Raji (cell line): Measurements from ENCODE around the gene PFKP.

Experiments
- POLR2A ChIP-seq: IDR thresholded peaks from 2 replicates; pipeline ENCODE4 v1.6.1; 2011; ENCODE audit warnings: low read depth, low read length, control low read depth; ENCODE audit not compliant: insufficient read depth

Gene PFKP

DNA sequence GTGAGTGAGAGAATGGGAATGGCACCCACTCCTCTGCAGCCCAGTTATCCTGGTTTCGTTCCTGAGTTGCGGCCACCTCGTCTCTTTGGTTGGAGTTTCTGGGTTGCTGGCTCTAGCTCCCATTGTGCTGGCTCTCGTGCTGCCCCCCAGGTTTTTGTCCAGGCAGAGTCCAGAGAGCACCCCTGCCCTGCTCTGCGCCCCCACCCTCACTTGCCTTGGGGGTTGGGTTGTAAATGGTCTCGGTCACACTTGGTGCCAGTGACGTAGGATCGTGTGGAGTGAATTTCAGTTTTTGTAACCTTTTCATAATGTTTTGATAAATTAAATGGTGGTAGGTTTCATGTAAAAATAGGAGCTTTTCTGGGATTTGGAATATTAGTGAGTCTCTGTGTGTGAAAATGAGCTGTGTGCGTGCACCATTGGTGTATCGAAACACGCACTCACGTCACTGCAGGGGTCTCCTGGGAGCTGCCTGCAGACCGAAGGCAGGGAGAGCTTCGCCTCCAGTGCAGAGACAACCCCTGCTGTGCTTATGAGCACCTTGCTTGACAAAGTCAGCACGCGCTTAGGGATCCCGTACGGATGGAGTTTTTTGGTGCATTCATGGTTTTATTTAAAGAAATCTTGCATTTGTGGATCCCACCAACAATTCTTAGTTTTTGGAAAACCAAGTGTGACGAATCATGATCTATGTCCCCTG, 32.9 kb downstream of the PFKP start:
- no peak for TF ChIP-seq POLR2A

DNA sequence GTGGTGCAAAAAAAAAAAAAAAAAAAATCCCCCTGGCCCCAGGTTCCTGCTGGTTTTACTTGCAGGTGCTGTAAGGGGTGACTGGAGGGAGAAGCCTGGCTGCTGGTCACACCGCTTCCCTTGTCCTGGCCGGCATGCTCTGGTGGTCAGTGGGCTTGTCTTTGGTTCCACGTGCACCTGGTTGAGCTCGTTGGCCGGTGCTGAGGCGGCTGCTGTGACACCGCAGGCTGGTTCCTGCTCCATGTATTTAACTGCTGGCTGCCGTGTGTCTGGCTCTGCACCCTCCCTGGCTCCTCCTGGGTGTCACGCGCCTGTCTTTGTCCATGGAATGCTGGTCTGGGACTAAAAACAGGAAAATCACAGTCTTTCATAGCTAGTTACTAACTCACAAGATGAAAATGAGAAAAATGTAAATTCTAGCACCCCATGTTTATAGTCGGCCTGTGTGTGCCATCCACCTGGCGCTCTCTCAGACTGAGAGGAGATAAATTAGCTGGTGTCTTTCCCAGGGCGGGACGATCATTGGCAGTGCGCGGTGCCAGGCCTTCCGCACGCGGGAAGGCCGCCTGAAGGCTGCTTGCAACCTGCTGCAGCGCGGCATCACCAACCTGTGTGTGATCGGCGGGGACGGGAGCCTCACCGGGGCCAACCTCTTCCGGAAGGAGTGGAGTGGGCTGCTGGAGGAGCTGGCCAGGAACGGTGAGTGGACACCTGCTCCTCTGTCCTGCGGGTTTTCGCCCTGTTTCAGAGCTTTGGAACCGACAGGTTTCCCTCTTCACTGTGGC, 33.7 kb downstream of the PFKP start:
- no peak for TF ChIP-seq POLR2A

DNA sequence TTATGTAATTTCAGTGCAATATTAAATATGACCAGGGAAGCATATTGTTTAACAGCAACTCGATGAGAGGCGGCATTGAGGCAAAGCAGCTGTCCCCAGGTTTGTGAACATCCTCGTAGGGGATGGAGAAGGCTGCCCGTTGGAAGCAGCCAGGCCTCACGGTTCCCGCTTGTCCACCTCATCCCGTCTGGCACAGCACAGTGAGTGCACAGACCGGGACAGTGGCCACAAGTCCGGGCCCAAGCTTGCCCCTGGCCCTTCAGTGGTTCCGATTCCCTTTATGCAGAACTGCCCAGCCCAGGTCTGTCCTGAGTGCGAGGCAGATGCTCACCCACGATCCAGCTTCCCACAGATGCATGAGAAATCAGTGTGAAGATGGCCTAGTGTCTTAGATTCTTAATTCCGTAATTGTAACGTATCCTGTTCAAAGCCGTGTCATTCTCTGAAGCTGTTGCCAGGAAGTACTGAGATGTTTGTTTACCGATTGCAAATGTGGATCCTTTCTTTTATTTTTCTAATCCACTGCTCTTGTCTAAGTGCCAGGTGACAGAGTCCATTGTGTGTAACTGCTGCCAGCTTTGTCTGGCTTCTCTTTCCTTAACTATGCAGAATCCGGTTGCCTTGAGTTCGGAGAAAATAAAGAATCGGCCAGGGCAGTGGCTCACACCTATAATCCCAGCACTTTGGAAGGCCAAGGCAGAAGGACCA, 35.5 kb downstream of the PFKP start:
- no peak for TF ChIP-seq POLR2A

DNA sequence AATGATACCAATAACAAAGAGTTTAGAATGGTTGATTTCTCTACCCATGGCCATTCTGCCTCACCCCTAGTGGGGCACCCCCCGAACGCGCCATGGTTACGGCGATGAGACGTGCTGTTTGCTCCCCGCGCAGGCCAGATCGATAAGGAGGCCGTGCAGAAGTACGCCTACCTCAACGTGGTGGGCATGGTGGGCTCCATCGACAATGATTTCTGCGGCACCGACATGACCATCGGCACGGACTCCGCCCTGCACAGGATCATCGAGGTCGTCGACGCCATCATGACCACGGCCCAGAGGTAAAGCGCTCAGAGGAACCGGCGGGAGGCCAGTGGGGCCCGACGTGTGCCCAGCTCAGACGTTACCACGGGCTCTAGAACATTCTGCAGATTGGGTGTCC, 36.3 kb downstream of the PFKP start:
- no peak for TF ChIP-seq POLR2A

DNA sequence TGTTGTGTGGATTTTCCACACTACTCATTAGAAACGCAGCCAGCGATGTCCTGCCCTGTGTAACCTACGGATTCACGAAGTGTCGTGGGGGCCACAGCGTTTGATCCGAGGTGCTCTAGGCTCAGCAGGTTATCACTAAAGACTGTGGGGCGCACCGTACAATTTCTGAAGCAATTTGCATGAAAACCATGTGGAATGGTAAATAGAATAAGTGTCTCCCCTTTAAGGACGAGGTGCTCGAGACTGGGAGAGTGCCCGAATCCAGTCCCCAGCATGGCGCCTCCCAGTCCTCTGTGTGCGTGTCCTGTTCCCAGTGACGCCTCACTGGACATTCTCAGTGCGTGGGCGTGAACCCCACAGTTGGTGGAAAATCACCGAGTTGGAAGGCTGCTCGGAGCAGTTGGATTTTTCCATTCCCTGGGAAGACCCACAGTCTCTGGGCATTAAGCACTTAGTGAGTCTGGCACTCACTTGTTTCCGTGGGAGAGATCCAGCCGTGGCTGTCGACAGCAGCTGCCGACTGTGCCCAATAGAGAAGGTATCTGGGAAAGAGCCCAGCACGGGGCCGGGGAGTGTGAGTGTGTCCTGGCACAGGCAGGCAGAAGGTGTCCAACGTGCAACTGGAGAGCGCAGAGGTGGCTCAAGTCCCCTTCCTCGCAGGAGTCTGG, 37.0 kb downstream of the PFKP start:
- TF ChIP-seq POLR2A, result no peak

DNA sequence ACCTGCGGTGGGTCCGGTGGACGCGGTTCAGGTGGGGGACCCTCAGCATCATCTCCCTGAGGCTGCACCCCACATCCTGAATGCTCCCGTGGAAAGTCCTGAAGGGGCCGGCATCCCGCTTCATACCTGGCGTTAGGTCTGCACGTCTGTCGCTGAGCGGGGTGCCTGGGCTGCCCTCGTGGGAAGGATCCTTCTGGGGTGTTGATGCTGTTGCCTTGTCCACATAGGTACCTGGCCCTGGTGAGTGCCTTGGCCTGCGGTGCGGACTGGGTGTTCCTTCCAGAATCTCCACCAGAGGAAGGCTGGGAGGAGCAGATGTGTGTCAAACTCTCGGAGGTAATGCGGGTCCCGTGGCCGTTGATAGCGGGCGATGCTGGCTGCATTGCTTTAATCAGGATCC, 37.8 kb downstream of the PFKP start:
- TF ChIP-seq POLR2A, result no peak

DNA sequence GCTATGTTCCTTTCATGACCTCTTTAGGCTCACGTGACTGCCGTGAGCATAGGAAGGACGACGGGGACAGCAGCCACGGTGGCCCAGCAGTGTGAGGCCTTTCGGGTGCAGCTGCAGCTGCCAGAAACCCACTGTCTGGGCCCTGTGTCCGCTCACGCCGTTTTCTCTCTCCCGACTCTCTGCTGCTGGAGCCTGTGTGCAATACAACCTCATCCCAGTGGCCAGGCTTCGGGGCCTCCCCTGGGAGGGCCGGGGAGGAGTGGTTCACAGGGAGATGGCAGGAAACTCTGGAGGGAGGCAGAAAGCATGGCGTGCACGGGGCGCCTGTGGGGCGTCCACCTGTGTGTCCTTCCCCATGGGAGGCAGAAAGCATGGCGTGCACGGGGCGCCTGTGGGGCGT, 38.6 kb downstream of the PFKP start:
- TF ChIP-seq POLR2A, result no peak

DNA sequence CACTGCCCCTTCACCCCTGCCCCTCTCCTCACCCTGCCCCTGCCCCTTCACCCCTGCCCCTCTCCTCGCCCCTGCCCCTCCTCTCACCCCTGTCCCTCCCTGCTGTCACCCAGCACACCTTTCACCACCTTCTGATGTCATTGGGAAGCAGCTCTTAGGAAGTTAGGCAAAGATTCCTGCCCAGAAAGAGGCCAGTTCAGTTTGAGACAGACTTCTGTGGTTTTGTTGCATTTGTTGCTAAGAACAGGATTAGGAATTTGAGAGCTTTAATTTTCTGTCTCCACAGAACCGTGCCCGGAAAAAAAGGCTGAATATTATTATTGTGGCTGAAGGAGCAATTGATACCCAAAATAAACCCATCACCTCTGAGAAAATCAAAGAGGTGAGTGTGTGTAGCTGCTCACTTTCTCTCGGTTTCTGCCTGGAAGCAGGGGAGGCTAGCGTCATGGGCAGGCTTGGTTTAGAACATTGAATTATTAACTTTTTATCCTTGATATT, 39.6 kb downstream of the PFKP start:
- TF ChIP-seq POLR2A, result no peak

DNA sequence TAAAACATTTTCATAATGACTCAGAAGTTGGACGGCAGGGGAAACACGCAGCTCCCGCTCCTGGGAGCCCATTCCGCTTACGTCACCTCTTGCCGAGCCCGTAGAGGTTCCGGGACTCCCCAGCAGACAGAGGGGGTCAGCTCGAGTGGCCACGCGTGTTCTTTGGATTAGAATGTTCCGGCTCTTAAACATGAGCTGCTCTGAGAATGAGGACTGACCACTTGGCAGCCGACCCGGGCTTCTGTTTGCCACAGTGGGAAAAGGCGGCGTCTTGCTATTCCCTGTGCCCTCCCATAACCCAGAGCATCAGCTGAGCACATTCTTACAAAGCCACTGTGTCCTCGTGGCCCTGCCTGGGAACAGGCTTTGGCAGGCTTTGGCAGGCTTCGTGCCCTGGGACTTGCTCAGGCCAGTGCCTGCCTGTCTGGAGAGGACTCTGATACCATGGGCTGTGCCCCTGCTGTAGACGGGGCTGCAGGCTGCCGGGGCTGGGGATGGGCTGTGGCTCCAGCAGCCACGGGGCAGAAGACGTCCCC, 40.1 kb downstream of the PFKP start:
- no peak for TF ChIP-seq POLR2A

DNA sequence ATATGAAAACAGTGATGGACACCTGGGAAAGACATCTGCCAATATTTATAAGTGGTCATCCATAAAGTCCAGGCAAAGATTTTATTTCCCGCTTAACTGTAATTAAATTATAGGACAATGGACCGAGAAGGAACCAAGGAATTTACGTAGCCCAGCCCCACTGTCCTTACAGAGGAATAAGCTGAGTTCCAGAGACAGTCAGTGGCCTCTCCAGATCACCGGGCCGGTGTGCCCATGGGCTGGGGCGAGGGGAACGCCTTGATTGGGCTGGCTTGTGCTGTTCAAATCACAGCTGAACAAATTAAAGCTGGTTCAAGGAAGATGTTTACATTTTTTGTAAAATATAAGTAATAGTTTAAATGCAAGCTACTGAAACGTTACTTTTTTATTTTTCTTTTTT, 40.7 kb downstream of the PFKP start:
- TF ChIP-seq POLR2A, result no peak

DNA sequence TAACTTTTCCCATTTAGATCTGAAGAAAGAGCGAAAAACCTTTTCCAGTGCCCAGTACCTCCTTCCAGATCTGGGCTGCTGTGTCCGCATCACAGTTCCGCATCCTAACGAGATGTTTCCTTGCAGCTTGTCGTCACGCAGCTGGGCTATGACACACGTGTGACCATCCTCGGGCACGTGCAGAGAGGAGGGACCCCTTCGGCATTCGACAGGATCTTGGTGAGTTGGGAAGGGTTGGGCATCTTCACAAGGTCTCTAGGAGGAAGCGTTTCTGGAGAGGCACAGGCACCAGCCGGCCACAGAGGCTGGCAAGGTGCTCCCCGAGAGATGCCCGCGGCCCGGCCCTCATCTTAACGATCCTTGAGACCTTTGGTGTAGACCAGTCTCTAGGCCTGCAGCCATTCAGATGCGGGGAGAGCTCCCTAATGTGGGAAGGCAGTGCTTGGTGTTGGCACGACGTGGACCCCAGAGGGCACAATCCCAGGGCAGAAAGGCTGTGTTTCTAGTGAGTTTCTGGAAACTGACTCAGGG, 41.3 kb downstream of the PFKP start:
- no peak for TF ChIP-seq POLR2A

DNA sequence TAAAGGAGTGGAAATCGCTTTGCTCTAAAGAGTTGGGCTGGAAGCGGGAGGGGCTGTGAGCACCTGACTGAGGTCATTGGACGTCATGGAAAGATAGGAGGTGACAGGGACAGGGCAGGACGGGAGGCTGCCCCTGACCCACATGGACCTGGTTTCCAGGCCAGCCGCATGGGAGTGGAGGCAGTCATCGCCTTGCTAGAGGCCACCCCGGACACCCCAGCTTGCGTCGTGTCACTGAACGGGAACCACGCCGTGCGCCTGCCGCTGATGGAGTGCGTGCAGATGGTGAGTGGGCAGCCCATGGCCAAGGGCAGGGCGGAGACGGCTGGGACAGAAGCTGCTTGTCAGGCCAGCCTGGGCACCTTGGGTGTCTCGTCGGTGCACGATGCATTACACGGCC, 41.8 kb downstream of the PFKP start:
- TF ChIP-seq POLR2A, result no peak

DNA sequence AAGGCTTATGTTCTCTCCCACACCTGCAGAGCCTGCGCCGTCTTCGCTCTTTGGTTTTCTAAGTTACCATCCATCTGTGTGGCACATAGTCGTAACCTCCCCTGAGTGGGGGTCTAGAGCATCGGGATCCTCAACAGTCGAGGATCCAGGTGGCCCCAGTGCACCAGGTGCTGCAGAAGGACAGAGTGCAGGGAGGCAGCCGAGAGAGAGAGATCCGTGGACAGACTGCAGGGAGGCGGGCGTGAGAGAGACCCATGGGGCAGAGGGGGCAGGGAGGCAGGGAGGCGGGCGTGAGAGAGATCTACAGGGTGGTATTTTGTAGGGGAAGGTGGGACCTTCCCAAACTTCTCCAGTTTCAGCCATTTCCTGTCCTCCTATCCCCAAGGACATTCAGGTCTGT, 42.3 kb downstream of the PFKP start:
- TF ChIP-seq POLR2A, result no peak

DNA sequence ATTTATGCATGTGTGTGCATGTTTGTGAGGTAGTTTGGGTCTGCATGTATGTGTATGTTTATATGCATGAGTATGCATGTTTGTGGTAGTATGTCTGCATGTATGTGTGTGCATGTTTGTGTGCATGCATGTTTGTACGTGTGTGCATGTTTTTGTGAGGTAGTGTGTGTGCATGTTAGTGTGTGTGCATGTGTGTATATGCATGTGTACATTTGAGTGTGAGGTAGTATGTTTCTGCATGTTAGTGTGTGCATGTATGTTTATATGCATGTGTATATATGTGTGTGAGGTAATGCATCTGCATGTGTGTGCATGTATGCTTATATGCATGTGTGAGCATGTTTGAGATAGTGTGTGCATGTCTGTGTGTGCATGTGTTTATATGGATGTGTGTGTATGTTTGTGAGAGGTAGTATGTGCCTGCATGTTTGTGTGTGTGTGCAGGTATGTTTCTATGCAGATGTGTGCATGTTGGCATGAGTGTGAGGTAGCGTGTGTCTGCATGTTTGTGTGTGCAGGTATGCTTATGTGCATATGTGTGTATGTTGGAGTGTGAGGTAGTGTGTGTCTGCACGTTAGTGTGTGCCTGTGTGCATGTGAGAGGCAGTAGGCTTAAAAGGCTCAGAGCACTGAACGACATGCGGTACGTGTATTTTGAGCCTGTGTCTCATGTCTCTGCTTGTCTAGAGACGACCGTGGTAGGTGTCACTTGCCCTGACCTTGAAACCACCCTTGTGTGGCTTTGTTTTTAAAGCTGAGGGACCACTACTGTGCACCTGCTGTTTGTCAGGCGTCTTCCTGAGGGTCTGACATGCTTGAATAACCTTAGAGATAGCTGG, 43.7 kb downstream of the PFKP start:
- TF ChIP-seq POLR2A, result no peak
